A549 (cell line): Measurements from ENCODE around the gene TRAPPC4.

Experiments
- CEBPB ChIP-seq, 2 experiments: fragments of >200 bp in 1 of 2; sonication (Bioruptor Twin) in 1 of 2; formaldehyde crosslinking in 1 of 2; IDR thresholded peaks; 2 replicates each; pipeline ENCODE4 v1.6.1; 2012 to 2016
- JUNB ChIP-seq: fragments of >200 bp; sonication (Bioruptor Twin); formaldehyde crosslinking; IDR thresholded peaks from 2 replicates; pipeline ENCODE4 v1.6.1; 2016
- PHF8 ChIP-seq: fragments of 200-600 bp; sonication (generic); IDR thresholded peaks from 2 replicates; pipeline ENCODE4 v1.6.1; 2016; ENCODE audit warnings: low read depth, mild to moderate bottlenecking, antibody characterized with exemption, moderate library complexity, borderline replicate concordance
- POLR2A ChIP-seq: IDR thresholded peaks from 2 replicates; pipeline ENCODE4 v1.6.1; 2012; ENCODE audit warnings: mild to moderate bottlenecking, low read length
- TF ChIP-seq, protein P1 (sequence below): fragments of >200 bp; sonication (Bioruptor Twin); formaldehyde crosslinking; IDR thresholded peaks from 3 replicates; pipeline ENCODE4 v1.5.1; 2016
- TF ChIP-seq, protein P2 (sequence below): fragments of >200 bp; sonication (Bioruptor Twin); formaldehyde crosslinking; IDR thresholded peaks from 3 replicates; pipeline ENCODE4 v1.6.1; 2016

DNA sequence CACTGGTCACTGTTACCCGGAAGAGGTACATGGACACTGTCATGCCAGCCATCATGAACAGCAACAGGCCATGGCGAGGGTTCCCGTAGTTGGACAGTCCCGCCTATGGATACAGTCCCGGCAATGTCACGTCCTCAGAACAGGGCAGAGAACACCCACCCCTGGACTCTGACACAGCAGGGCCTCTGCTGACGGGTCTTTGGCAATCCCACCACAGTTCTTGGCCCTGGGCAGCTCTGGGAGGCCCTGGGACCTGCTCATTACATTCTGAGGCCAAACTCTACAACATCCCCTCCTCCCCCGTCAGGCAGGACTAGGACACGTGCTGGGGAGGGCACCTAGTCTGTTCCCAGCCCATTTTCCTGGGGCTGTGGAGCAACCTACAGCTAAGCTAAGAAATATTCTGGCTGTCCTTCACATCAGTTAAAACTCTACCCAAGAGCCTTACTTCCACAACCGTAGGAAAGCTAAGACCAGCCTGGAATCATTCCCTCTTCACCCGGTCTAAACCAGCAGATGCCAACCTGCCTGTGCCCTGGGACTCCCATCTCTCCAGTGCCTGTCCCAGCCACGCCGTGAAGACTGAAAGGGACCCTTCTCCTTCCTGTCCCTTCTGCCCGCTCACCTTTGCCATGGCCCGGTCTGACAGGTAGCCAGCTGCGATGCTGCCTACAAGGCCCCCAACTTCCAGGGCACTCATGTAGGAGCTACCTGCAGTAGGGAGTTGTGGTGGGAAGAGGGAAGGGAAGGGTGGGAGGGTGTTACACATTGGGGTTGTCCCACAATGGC is 7.6 kb downstream of the TRAPPC4 start:
- no peak for TF ChIP-seq CEBPB (IDR thresholded peaks at IDR 0.05)
- TF ChIP-seq, protein P1, sequence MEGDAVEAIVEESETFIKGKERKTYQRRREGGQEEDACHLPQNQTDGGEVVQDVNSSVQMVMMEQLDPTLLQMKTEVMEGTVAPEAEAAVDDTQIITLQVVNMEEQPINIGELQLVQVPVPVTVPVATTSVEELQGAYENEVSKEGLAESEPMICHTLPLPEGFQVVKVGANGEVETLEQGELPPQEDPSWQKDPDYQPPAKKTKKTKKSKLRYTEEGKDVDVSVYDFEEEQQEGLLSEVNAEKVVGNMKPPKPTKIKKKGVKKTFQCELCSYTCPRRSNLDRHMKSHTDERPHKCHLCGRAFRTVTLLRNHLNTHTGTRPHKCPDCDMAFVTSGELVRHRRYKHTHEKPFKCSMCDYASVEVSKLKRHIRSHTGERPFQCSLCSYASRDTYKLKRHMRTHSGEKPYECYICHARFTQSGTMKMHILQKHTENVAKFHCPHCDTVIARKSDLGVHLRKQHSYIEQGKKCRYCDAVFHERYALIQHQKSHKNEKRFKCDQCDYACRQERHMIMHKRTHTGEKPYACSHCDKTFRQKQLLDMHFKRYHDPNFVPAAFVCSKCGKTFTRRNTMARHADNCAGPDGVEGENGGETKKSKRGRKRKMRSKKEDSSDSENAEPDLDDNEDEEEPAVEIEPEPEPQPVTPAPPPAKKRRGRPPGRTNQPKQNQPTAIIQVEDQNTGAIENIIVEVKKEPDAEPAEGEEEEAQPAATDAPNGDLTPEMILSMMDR, result no peak
- no peak for TF ChIP-seq POLR2A
- no peak for TF ChIP-seq PHF8
- TF ChIP-seq, protein P2, sequence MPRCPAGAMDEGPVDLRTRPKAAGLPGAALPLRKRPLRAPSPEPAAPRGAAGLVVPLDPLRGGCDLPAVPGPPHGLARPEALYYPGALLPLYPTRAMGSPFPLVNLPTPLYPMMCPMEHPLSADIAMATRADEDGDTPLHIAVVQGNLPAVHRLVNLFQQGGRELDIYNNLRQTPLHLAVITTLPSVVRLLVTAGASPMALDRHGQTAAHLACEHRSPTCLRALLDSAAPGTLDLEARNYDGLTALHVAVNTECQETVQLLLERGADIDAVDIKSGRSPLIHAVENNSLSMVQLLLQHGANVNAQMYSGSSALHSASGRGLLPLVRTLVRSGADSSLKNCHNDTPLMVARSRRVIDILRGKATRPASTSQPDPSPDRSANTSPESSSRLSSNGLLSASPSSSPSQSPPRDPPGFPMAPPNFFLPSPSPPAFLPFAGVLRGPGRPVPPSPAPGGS, result no peak
- TF ChIP-seq JUNB, result no peak
